ENCODE results near the gene STIM1. TPM values are rescaled to one million over a fixed set of nuclear protein-coding genes. Genes with fewer than 3 reads are reported as not detected.

The STIM1 gene
- total RNA-seq, 1 experiment from 2014 or later = 93.6 TPM

- intact Hi-C loops (cut with micrococcal nuclease; ENCODE audit: unreplicated experiment) (no loop called here), in situ Hi-C loops (cut with HindIII; ENCODE audit: low pct_unique_long_range_greater_than_20kb, low sequenced_read_pairs) (no loop called here)
- DNase-seq (ENCODE audit: low read depth, low spot score) (no peak), ATAC-seq (no peak)
- Histone ChIP-seq H3K27ac (ENCODE audit: low read length) (no peak overlapping the region), H3K4me3 (ENCODE audit: low read depth in 2 of 2, low read length in 2 of 2) (no peak overlapping the region), H3K9me3 (ENCODE audit: control insufficient read depth, insufficient read depth, low read depth, low read length) (peaks cover 16% of the 10 kb centered on the region; the same call in 1 of the 2 replicates), H3K4me1 (ENCODE audit: control insufficient read depth, insufficient read depth, low read length) (no peaks in the 10 kb centered on the region), H3K36me3 (ENCODE audit: control insufficient read depth, insufficient read depth, low read length) (peaks cover 11% of the 10 kb centered on the region; the same call in 1 of the 2 replicates), H3K27me3 (ENCODE audit: control insufficient read depth, insufficient read depth, low read length) (no peaks in the 10 kb centered on the region)
- POLR2A ChIA-PET = no interaction called here
- TF ChIP-seq CTCF (IDR thresholded peaks at IDR 0.05) (no peak), TCF7L2 (IDR thresholded peaks at IDR 0.05; ENCODE audit: low read depth, low read length) (no peak)
- TF ChIP-seq, protein P1, sequence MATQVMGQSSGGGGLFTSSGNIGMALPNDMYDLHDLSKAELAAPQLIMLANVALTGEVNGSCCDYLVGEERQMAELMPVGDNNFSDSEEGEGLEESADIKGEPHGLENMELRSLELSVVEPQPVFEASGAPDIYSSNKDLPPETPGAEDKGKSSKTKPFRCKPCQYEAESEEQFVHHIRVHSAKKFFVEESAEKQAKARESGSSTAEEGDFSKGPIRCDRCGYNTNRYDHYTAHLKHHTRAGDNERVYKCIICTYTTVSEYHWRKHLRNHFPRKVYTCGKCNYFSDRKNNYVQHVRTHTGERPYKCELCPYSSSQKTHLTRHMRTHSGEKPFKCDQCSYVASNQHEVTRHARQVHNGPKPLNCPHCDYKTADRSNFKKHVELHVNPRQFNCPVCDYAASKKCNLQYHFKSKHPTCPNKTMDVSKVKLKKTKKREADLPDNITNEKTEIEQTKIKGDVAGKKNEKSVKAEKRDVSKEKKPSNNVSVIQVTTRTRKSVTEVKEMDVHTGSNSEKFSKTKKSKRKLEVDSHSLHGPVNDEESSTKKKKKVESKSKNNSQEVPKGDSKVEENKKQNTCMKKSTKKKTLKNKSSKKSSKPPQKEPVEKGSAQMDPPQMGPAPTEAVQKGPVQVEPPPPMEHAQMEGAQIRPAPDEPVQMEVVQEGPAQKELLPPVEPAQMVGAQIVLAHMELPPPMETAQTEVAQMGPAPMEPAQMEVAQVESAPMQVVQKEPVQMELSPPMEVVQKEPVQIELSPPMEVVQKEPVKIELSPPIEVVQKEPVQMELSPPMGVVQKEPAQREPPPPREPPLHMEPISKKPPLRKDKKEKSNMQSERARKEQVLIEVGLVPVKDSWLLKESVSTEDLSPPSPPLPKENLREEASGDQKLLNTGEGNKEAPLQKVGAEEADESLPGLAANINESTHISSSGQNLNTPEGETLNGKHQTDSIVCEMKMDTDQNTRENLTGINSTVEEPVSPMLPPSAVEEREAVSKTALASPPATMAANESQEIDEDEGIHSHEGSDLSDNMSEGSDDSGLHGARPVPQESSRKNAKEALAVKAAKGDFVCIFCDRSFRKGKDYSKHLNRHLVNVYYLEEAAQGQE (IDR thresholded peaks at IDR 0.05; ENCODE audit: insufficient read depth in 1 of 2, low read depth in 2 of 2, low read length in 1 of 2) = no peak
- CTCF ChIA-PET = interaction anchor here (0.7 kb wide), 2 partner anchors 49 to 1852 kb away, joined by 4 read pairs; no protein-coding TSS in a partner anchor
- no TSS peak for BruUV-seq (replicated peaks)
Observed at GRCh38 chr11:4140067-4140636, 284.7 kb downstream of the STIM1 start.

Other genes with a start within 250 kb of the STIM1 start
- 12.8 TPM for gene ART5, start 213.7 kb upstream of the STIM1 start, total RNA-seq (2021; ENCODE audit: unreplicated experiment)
- gene ART1, start 210.5 kb upstream of the STIM1 start, total RNA-seq (2021; ENCODE audit: unreplicated experiment) = not detected
- 6.8 TPM for gene CHRNA10, start 184.3 kb upstream of the STIM1 start, total RNA-seq (2021; ENCODE audit: unreplicated experiment)
- 244 TPM for gene NUP98, start 58.1 kb upstream of the STIM1 start, total RNA-seq (2021; ENCODE audit: unreplicated experiment)
- gene PGAP2, start 47.1 kb upstream of the STIM1 start, total RNA-seq (2021; ENCODE audit: unreplicated experiment) = 72.2 TPM
- gene RHOG, start 14.7 kb upstream of the STIM1 start, total RNA-seq (2021; ENCODE audit: unreplicated experiment) = 156 TPM
- gene RRM1, start 239.1 kb downstream of the STIM1 start, total RNA-seq (2021; ENCODE audit: unreplicated experiment) = 143 TPM

Data from Panc1 (cell line).